Stomach (tissue), 4 donors: ENCODE data around the gene ALDH1A1.

Experiments
- CTCF ChIP-seq, 7 experiments: fragments of 450-650 bp in 4 of 7; fragments of 200-600 bp in 3 of 7; sonication (generic) in 3 of 7; IDR thresholded peaks; one replicate each; pipeline ENCODE4 v1.5.1; 2016 to 2019; ENCODE audit warnings: antibody characterized with exemption in 7 of 7, control low read depth in 2 of 7, mild to moderate bottlenecking in 1 of 7
- EP300 ChIP-seq: sonication (generic); formaldehyde crosslinking; IDR thresholded peaks from one replicate; pipeline ENCODE4 v1.6.1; 2017; ENCODE audit warnings: antibody characterized with exemption
- POLR2A ChIP-seq, 4 donors: fragments of 450-650 bp; IDR thresholded peaks; one replicate each; pipeline ENCODE4 v1.6.1; 2016; ENCODE audit warnings: antibody characterized with exemption in 4 of 4, control low read depth in 2 of 4, mild to moderate bottlenecking in 1 of 4, moderate library complexity in 1 of 4
- POLR2AphosphoS5 ChIP-seq, 3 donors: sonication (generic); formaldehyde crosslinking; IDR thresholded peaks; one replicate each; pipeline ENCODE4 v1.6.1; 2016; ENCODE audit warnings: antibody characterized with exemption in 3 of 3

GRCh38 chr9:72990397-72991182 is 37.7 kb upstream of the ALDH1A1 start:
- TF ChIP-seq CTCF (IDR thresholded peaks at IDR 0.05) (no peak), POLR2A (IDR thresholded peaks at IDR 0.05) (no peak), EP300 (no peak), POLR2AphosphoS5 (IDR thresholded peaks at IDR 0.05) (no peak)
